GM21529 (cell line): ENCODE measurements around the gene LSAMP.

ENCODE experiments used
- ATAC-seq: cut with Tn5 transposase; IDR thresholded peaks from one replicate; pipeline ENCODE4 v1.9.1; 2021; ENCODE audit not compliant: unreplicated experiment

The LSAMP gene

GRCh38 chr3:116030131-116030850, 415.0 kb downstream of the LSAMP start:
- no peak for ATAC-seq

GRCh38 chr3:116029266-116029665, 416.0 kb downstream of the LSAMP start:
- ATAC-seq = no peak

- ATAC-seq = no peak
These were observed 417.1 kb downstream of the LSAMP start for GRCh38 chr3:116028157-116028556.

- peak; percentile 6 for ATAC-seq
These were observed 424.3 kb downstream of the LSAMP start for GRCh38 chr3:116020989-116021388.

- peak; percentile 94 for ATAC-seq
These were observed 424.8 kb downstream of the LSAMP start for GRCh38 chr3:116020495-116020894.

- no peak for ATAC-seq
These were observed 426.0 kb downstream of the LSAMP start for GRCh38 chr3:116019254-116019763.

- ATAC-seq = no peak
These were observed 426.6 kb downstream of the LSAMP start for GRCh38 chr3:116018646-116019045.

GRCh38 chr3:116015931-116016330, 429.4 kb downstream of the LSAMP start:
- ATAC-seq = no peak

- ATAC-seq = no peak
These were observed 438.3 kb downstream of the LSAMP start for GRCh38 chr3:116007000-116007399.

- no peak for ATAC-seq
These were observed 439.9 kb downstream of the LSAMP start for GRCh38 chr3:116005404-116005803.

GRCh38 chr3:116002235-116002634, 443.1 kb downstream of the LSAMP start:
- no peak for ATAC-seq

GRCh38 chr3:116001151-116001621, 444.1 kb downstream of the LSAMP start:
- ATAC-seq = no peak

GRCh38 chr3:116000311-116000710, 445.0 kb downstream of the LSAMP start:
- peak; percentile 83 for ATAC-seq

- ATAC-seq = peak; percentile 19
These were observed 445.7 kb downstream of the LSAMP start for GRCh38 chr3:115999613-116000012.

- no peak for ATAC-seq
These were observed 446.2 kb downstream of the LSAMP start for GRCh38 chr3:115999001-115999585.

- no peak for ATAC-seq
These were observed 448.7 kb downstream of the LSAMP start for GRCh38 chr3:115996420-115997108.

GRCh38 chr3:115990669-115991068, 454.6 kb downstream of the LSAMP start:
- no peak for ATAC-seq

GRCh38 chr3:115989684-115990421, 455.4 kb downstream of the LSAMP start:
- ATAC-seq = no peak

- no peak for ATAC-seq
These were observed 458.6 kb downstream of the LSAMP start for GRCh38 chr3:115986555-115987207.

GRCh38 chr3:115982629-115983028, 462.7 kb downstream of the LSAMP start:
- ATAC-seq = no peak

GRCh38 chr3:115982108-115982507, 463.2 kb downstream of the LSAMP start:
- ATAC-seq = no peak
